MCF 10A (cell line): ENCODE data around the gene ATP11B. TPM values are rescaled to one million over a fixed set of nuclear protein-coding genes. Genes with fewer than 3 reads are reported as not detected.

Experiments
- BruUV-seq: library from RNA; stranded (reverse); fragments of 400-500 nt; replicated peaks from 2 replicates; lab custom pipeline; 2021; lab: Mats Ljungman, UMichigan
- CTCF ChIA-PET: fragments of 300-600 bp; sonication (Branson Sonifier 250); formaldehyde crosslinking; extraction: SDS; loops from one replicate; lab custom pipeline; 2021; ENCODE audit warnings: antibody characterized with exemption, inconsistent platforms; lab: Yijun Ruan, JAX
- POLR2A ChIA-PET: fragments of 300-600, 350-650 bp; sonication (Branson Sonifier 250); formaldehyde crosslinking; extraction: SDS; loops from one replicate; lab custom pipeline; 2020; ENCODE audit warnings: antibody characterized with exemption, inconsistent platforms; lab: Yijun Ruan, JAX
- DNase-seq: peaks from one replicate; pipeline ENCODE4 v3.0.0-alpha.2; 2018; ENCODE audit not compliant: unreplicated experiment
- H3K27ac Mint-ChIP-seq: one replicate; pipeline ENCODE4 v1.8.0; 2022; ENCODE audit warnings: mild to moderate bottlenecking, low read depth, mixed read lengths; ENCODE audit not compliant: unreplicated experiment
- H3K27me3 Mint-ChIP-seq: one replicate; pipeline ENCODE4 v1.8.0; 2022; ENCODE audit warnings: mixed read lengths; ENCODE audit not compliant: insufficient read depth, unreplicated experiment
- H3K36me3 Mint-ChIP-seq: one replicate; pipeline ENCODE4 v1.8.0; 2022; ENCODE audit warnings: mild to moderate bottlenecking, moderate library complexity, mixed read lengths; ENCODE audit not compliant: insufficient read depth, unreplicated experiment
- H3K4me1 Mint-ChIP-seq: one replicate; pipeline ENCODE4 v1.8.0; 2022; ENCODE audit warnings: mixed read lengths; ENCODE audit not compliant: insufficient read depth, unreplicated experiment
- H3K4me3 Mint-ChIP-seq: one replicate; pipeline ENCODE4 v1.8.0; 2022; ENCODE audit warnings: mild to moderate bottlenecking, moderate library complexity, mixed read lengths; ENCODE audit not compliant: unreplicated experiment
- H3K9me3 Mint-ChIP-seq: one replicate; pipeline ENCODE4 v1.8.0; 2022; ENCODE audit warnings: mixed read lengths; ENCODE audit not compliant: unreplicated experiment
- CTCF ChIP-seq: fragments of 200-600 bp; IDR thresholded peaks from one replicate; pipeline ENCODE4 v1.8.0; 2022; ENCODE audit warnings: antibody characterized with exemption, mild to moderate bottlenecking; ENCODE audit not compliant: unreplicated experiment
- intact Hi-C: fragments of 100-400 bp; cut with micrococcal nuclease; formaldehyde crosslinking; loops from 2 replicates; pipeline ENCODE4 v1.14.1; 2022
- total RNA-seq: library from RNA; stranded (reverse); gene quantifications from 2 replicates; pipeline ENCODE4 v1.2.3, GENCODE V29; 2022

ATP11B gene
- total RNA-seq, 1 experiment from 2014 or later: 66.2 TPM

GRCh38 chr3:182787302-182788036 lies 5.8 kb upstream of the ATP11B start:
- Mint-ChIP-seq H3K4me3 (no peak overlapping the region), H3K27me3 (no peaks in the 10 kb centered on the region), H3K36me3 (no peaks in the 10 kb centered on the region), H3K27ac (no peak overlapping the region), H3K9me3 (no peaks in the 10 kb centered on the region), H3K4me1 (no peaks in the 10 kb centered on the region)
- no peak for TF ChIP-seq CTCF
- POLR2A ChIA-PET: interaction anchor here (0.6 kb wide), 1 partner anchor 141 kb away, joined by 3 read pairs; no protein-coding TSS in a partner anchor
- DNase-seq: no peak
- intact Hi-C loops: no loop called here
- CTCF ChIA-PET: interaction anchor here (1.0 kb wide), 1 partner anchor 9 kb away, joined by 3 read pairs; no protein-coding TSS in a partner anchor
- no TSS peak for BruUV-seq

- no peak for DNase-seq
- ChIA-PET CTCF (interaction anchor here (0.6 kb wide), 1 partner anchor 34 kb away, joined by 3 read pairs; no protein-coding TSS in a partner anchor), POLR2A (interaction anchor here (0.6 to 1.5 kb wide), 4 partner anchors 35 to 1887 kb away, joined by 3 to 4 read pairs (median 4); no protein-coding TSS in a partner anchor)
- BruUV-seq: no TSS peak
- no peaks in the 10 kb centered on the region for H3K36me3 Mint-ChIP-seq
- intact Hi-C loops: no loop called here
- no peak for TF ChIP-seq CTCF
- no peak overlapping the region for H3K4me3 Mint-ChIP-seq
- no peak overlapping the region for H3K27ac Mint-ChIP-seq
- no peaks in the 10 kb centered on the region for H3K27me3 Mint-ChIP-seq
- no peaks in the 10 kb centered on the region for H3K4me1 Mint-ChIP-seq
- no peaks in the 10 kb centered on the region for H3K9me3 Mint-ChIP-seq
Observed at GRCh38 chr3:182789371-182789770, 3.9 kb upstream of the ATP11B start.

GRCh38 chr3:182790612-182791011 lies 2.7 kb upstream of the ATP11B start:
- Mint-ChIP-seq H3K9me3 (no peaks in the 10 kb centered on the region), H3K27me3 (no peaks in the 10 kb centered on the region), H3K4me1 (peaks cover 7% of the 10 kb centered on the region), H3K27ac (no peak overlapping the region), H3K4me3 (no peak overlapping the region), H3K36me3 (no peaks in the 10 kb centered on the region)
- BruUV-seq: no TSS peak
- TF ChIP-seq CTCF: no peak
- intact Hi-C loops: loop anchor here (5.0 to 10.0 kb wide), 2 partner anchors 47 to 76 kb away; no protein-coding TSS in a partner anchor
- POLR2A ChIA-PET: interaction anchor here (1.2 to 5.8 kb wide), 4 partner anchors 12 to 65 kb away, joined by 3 to 33 read pairs (median 4); no protein-coding TSS in a partner anchor
- no peak for DNase-seq
- CTCF ChIA-PET: interaction anchor here (0.6 to 1.0 kb wide), 3 partner anchors 46 to 954 kb away, joined by 3 to 5 read pairs (median 5); no protein-coding TSS in a partner anchor
